IMR-90 (cell line): ENCODE measurements around the gene PLB1.

Experiments used
- CTCF ChIP-seq: conservative IDR thresholded peaks from 2 replicates; pipeline ENCODE4 v1.5.1; 2012; ENCODE audit warnings: mild to moderate bottlenecking, low read depth, low read length, improper control_type of control experiment
- RAD21 ChIP-seq: IDR thresholded peaks from 2 replicates; pipeline ENCODE4 v1.6.1; 2012; ENCODE audit warnings: low read length, improper control_type of control experiment
- RFX5 ChIP-seq: IDR thresholded peaks from 2 replicates; pipeline ENCODE4 v1.8.0; 2012; ENCODE audit warnings: low read depth, mild to moderate bottlenecking, low read length, moderate library complexity

DNA sequence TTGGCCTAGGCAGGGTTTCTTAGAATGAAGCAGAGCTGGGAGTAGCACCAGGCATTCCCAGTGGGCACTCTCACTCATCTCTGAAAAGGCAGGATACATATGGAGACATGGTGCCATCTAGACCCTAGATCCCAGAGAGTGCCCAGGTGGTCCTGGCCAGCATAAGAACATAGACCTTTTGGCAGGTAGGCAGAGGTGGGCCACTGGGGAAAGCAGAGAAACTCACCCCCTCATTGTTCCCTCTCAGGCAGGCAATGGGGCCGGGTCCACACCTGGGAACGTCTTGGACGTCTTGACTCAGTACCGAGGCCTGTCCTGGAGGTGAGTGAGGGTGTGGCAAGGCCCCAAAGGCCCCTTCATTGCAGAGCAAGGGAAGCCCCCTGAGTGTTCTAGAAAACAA, 69.2 kb downstream of the PLB1 start:
- TF ChIP-seq RAD21: no peak
- TF ChIP-seq CTCF: no peak
- no peak for TF ChIP-seq RFX5
